Neutrophil (primary cell): ENCODE data around the gene SGF29.
"Not testable (repeated sequence)": the region's sequence is repeated elsewhere in the genome, so short reads cannot be mapped to it uniquely, and the experiment has no call there.

ENCODE experiments used
- H3K27ac ChIP-seq: fragments of 200-600 bp; sonication (generic); 2 replicates; pipeline ENCODE4 v1.5.1; 2016; ENCODE audit warnings: mild to moderate bottlenecking, moderate library complexity
- H3K27me3 ChIP-seq: fragments of 200-600 bp; sonication (generic); 2 replicates; pipeline ENCODE4 v1.6.0; 2016; ENCODE audit warnings: mild to moderate bottlenecking
- H3K36me3 ChIP-seq: fragments of 200-600 bp; sonication (generic); 2 replicates; pipeline ENCODE4 v1.5.1; 2017
- H3K4me1 ChIP-seq, 2 experiments: fragments of 200-600 bp in 1 of 2; sonication (generic) in 1 of 2; 1 replicate in 1 of 2; 2 replicates in 1 of 2; pipeline versions ENCODE4 v1.5.1 to v1.6.1; 2013 to 2016; ENCODE audit warnings: low read depth in 1 of 2, low read length in 1 of 2, mild to moderate bottlenecking in 1 of 2, moderate library complexity in 1 of 2; ENCODE audit not compliant: control insufficient read depth in 1 of 2, insufficient read depth in 1 of 2
- H3K4me3 ChIP-seq, 2 experiments: fragments of 200-600 bp in 1 of 2; sonication (generic) in 1 of 2; 1 replicate in 1 of 2; 2 replicates in 1 of 2; pipeline ENCODE4 v1.5.1; 2013 to 2016; ENCODE audit warnings: low read depth in 1 of 2, low read length in 1 of 2, mild to moderate bottlenecking in 1 of 2, moderate library complexity in 1 of 2
- H3K9me3 ChIP-seq: fragments of 200-600 bp; sonication (generic); 2 replicates; pipeline ENCODE4 v1.5.1; 2016
- TF ChIP-seq, protein P1 (sequence below): fragments of 200-600 bp; sonication (generic); IDR thresholded peaks from 2 replicates; pipeline ENCODE4 v1.5.1; 2016; ENCODE audit warnings: antibody characterized with exemption

The SGF29 gene

DNA sequence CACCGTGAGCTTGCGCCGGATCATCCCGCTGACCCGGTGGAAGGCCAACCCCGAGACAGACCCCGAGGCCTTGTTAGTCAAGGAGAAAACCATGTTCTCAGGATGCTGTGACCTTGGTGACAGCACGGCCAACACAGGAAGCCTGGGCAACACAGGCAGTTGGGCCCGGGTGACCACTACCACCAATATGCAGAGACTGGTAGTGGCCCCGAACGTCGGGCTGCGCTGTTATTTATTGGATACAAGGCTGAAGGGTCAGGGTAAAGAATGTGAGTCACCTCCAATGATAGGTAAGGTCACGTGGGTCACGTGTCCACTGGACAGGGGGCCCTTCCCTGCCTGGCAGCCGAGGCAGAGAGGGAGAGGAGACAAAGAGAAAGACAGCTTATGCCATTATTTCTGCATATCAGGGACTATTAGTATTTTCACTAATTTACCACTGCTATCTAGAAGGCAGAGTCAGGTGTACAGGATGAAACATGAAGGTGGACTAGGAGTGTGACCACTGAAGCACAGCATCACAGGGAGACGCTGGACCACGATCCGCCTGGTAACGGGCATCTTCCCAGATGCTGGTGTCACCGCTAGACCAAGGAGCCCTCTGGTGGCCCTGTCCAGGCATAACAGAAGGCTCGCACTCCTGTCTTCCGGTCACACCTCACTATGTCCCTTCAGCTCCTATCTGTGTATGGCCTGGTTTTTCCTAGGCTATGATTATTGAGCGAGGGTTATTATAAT is 61.9 kb downstream of the SGF29 start:
- not testable (repeated sequence) for H3K9me3 ChIP-seq, H3K36me3 ChIP-seq, H3K4me3 ChIP-seq, H3K27me3 ChIP-seq
- H3K27ac ChIP-seq: peak overlapping the region; percentile 72
- peaks cover 43 to 47% of the 10 kb centered on the region in 2 experiments for H3K4me1 ChIP-seq
- TF ChIP-seq, protein P1, sequence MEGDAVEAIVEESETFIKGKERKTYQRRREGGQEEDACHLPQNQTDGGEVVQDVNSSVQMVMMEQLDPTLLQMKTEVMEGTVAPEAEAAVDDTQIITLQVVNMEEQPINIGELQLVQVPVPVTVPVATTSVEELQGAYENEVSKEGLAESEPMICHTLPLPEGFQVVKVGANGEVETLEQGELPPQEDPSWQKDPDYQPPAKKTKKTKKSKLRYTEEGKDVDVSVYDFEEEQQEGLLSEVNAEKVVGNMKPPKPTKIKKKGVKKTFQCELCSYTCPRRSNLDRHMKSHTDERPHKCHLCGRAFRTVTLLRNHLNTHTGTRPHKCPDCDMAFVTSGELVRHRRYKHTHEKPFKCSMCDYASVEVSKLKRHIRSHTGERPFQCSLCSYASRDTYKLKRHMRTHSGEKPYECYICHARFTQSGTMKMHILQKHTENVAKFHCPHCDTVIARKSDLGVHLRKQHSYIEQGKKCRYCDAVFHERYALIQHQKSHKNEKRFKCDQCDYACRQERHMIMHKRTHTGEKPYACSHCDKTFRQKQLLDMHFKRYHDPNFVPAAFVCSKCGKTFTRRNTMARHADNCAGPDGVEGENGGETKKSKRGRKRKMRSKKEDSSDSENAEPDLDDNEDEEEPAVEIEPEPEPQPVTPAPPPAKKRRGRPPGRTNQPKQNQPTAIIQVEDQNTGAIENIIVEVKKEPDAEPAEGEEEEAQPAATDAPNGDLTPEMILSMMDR: peak; percentile 94

GRCh38 chr16:28616224-28616577 is 62.5 kb downstream of the SGF29 start:
- peaks cover 38 to 41% of the 10 kb centered on the region in 2 experiments for H3K4me1 ChIP-seq
- not testable (repeated sequence) for H3K36me3 ChIP-seq, H3K4me3 ChIP-seq, H3K9me3 ChIP-seq, H3K27me3 ChIP-seq
- H3K27ac ChIP-seq: peak overlapping the region; percentile 72

DNA sequence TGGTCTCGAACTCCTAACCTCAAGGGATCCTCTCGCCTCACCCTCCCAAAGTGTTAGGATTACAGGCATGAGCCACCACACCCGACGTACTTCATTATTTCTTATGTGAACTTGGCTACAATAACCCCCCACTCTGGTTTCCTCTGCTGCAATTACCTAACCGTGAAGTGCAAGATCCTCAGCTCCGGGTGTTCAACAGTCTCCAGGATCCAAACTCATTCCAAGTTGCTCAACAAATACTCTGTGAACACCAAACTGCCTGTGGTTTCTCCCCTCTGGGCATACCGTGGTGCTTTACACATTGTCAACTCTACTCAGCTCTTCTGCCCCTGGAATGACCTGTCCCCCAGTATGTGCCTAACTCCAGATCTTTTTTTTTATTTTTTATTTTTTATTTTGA is 62.9 kb downstream of the SGF29 start:
- peaks cover under 1% of the 10 kb centered on the region for H3K27me3 ChIP-seq
- TF ChIP-seq, protein P1: no peak
- no peaks in the 10 kb centered on the region for H3K9me3 ChIP-seq
- H3K36me3 ChIP-seq: no peaks in the 10 kb centered on the region
- no peak overlapping the region for H3K4me3 ChIP-seq
- H3K4me1 ChIP-seq: peaks cover 35 to 38% of the 10 kb centered on the region in 2 experiments
- H3K27ac ChIP-seq: peak overlapping the region; percentile 72

- peaks cover 13% of the 10 kb centered on the region for H3K27me3 ChIP-seq
- no peaks in the 10 kb centered on the region for H3K9me3 ChIP-seq
- H3K4me1 ChIP-seq: peaks cover 35 to 40% of the 10 kb centered on the region in 2 experiments
- H3K27ac ChIP-seq: peak overlapping the region; percentile 72
- no peak overlapping the region for H3K4me3 ChIP-seq
- H3K36me3 ChIP-seq: no peaks in the 10 kb centered on the region
- TF ChIP-seq, protein P1: no peak
These were observed 64.2 kb downstream of the SGF29 start for GRCh38 chr16:28617874-28618273.

DNA sequence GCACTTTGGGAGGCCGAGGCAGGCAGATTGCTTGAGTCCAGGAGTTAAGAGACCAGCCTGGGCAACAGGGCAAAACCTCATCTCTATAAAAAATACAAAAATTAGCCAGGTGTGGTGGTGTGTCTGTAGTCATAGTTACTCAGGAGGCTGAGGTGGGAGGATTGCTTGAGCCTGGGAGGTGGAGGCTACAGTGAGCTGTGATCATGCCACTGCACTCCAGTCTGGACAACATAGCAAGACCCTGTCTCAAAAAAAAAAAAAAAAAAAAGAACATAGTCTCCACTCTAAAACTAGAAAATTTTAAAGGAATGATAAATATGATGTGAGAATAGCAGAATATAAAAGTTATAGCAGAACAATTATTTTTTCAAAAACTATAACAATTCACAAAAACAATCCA is 66.6 kb downstream of the SGF29 start:
- not testable (repeated sequence) for H3K27ac ChIP-seq, H3K9me3 ChIP-seq, H3K36me3 ChIP-seq, H3K4me3 ChIP-seq
- Histone ChIP-seq H3K27me3 (peaks cover 30% of the 10 kb centered on the region), H3K4me1 (peaks cover 40 to 42% of the 10 kb centered on the region in 2 experiments)

DNA sequence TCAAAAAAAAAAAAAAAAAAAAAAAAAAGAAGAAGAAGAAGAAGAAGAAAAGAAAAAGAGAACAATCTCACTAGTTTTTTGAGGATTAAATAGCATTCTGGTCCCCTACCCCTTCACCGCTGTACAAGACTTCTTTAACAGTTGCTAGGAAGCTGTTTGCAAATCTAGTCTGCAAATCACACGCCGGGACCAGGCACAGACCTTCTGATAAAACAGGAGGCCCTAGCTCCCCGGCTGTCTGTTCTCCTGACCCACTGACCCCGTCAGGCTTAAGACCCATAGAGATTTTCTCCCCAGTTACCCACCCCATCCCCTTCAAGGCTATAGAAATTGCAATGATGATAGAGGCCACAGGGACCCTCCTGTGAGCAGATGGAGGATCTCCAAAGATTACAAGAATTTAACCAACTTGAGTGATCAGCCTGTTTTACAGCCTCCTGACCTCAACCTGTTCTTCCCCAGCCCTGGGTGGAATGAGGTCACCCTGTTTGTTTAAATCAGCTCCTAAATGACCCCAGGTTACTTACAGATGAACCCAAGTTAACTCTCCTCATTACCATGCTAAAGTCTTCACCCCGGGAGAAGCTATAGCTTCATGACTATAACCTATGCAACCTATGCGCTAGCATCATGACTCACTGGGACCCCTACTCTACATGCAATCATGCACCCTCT is 67.9 kb downstream of the SGF29 start:
- Histone ChIP-seq H3K27ac (no peak overlapping the region), H3K4me1 (peaks cover 29 to 30% of the 10 kb centered on the region in 2 experiments), H3K4me3 (no peak overlapping the region), H3K27me3 (peaks cover 30% of the 10 kb centered on the region), H3K9me3 (no peaks in the 10 kb centered on the region), H3K36me3 (no peaks in the 10 kb centered on the region)
- TF ChIP-seq, protein P1: no peak

DNA sequence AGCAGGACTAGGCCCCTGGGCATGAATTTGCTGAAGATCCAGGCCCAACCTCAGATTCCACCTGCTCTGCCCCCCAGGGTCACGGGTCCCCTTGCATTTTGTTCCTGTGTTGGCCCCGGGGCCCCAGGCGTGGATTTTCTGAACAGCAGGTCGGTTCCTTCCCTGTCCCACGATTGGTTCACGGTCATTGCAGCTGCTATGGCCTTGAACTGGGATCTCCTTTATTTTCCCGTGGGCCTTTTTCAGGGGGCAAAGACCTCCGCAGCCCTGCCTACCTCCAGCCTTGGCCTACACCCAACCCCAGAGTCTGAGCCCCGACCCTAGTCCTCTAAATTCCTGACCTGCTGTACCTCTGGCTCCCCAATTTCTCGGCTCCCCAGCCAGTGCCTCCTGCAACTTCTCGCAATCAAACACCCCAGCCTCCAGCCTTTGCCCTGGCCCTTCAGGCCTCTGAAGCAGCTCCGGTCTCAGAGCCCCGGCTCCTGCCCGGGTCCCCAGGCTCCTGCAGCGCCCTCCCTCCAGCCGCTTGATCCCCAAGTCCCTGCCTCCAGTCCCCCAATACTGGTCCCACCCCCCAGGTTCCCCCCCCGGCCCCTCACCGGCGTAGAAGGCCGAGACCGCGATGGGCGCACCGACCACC is 68.9 kb downstream of the SGF29 start:
- not testable (repeated sequence) for H3K27ac ChIP-seq, H3K36me3 ChIP-seq, H3K9me3 ChIP-seq
- peak overlapping the region in 1 of 2 experiments; percentile 55 for H3K4me3 ChIP-seq
- H3K27me3 ChIP-seq: peaks cover 30% of the 10 kb centered on the region
- peaks cover 19 to 20% of the 10 kb centered on the region in 2 experiments for H3K4me1 ChIP-seq
